Measurements from ENCODE around the gene PSENEN.

- TF ChIP-seq POLR2A (IDR thresholded peaks at IDR 0.05) (no peak), CTCF (IDR thresholded peaks at IDR 0.05) (no peak), POLR2AphosphoS5 (IDR thresholded peaks at IDR 0.05) (no peak), EP300 (IDR thresholded peaks at IDR 0.05) (no peak)
Observed at GRCh38 chr19:35719402-35720162, 25.9 kb upstream of the PSENEN start.
